GM21529 (cell line): ENCODE data around the gene ACTL7A.
A peak's percentile ranks its signal among the peaks of the same experiment; 100 is the strongest.
"Not testable (repeated sequence)": the region's sequence is repeated elsewhere in the genome, so short reads cannot be mapped to it uniquely, and the experiment has no call there.

ENCODE experiments used
- ATAC-seq: cut with Tn5 transposase; IDR thresholded peaks from one replicate; pipeline ENCODE4 v1.9.1; 2021; ENCODE audit not compliant: unreplicated experiment

The ACTL7A gene

GRCh38 chr9:108876425-108876824 is 14.4 kb downstream of the ACTL7A start:
- no peak for ATAC-seq

DNA sequence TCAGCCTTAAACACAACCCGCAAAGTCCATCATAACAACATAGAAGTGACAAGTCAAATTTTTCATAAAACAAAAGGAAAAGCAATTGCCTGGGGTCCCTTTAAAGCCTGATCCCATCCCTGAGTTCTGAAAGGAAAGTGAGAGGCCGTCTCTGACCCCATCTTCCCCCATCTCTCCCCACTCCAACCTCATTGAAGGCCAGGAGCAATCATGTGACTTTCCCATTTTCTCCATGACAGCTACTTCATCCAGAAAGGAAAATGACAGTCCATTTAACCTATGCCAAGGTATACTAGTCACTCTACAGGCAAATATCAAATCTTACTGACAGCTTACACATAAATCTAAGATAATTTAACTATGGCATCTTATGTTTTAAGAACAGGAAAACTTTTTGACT is 15.5 kb downstream of the ACTL7A start:
- ATAC-seq: no peak

GRCh38 chr9:108880738-108881316 is 18.8 kb downstream of the ACTL7A start:
- ATAC-seq: no peak

GRCh38 chr9:108882052-108882888 is 20.2 kb downstream of the ACTL7A start:
- no peak for ATAC-seq

DNA sequence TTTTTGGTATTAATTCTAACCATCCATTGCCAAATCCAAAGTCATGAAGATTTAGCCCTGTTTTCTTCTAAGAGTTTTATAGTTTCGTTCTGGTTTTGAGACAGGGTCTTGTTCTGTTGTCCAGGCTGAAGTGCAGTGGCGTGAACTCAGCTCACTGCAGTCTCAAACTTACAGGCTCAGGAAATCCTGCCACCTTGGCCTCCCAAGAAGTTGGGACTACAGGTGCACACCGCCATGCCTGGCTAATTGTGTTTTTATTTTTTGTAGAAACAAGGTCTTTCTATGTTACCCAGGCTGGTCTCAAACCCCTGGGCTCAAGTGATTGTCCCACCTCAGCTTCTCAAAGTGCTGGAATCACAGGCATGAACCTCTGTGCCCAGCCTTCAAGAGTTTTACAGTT is 21.0 kb downstream of the ACTL7A start:
- ATAC-seq: no peak

DNA sequence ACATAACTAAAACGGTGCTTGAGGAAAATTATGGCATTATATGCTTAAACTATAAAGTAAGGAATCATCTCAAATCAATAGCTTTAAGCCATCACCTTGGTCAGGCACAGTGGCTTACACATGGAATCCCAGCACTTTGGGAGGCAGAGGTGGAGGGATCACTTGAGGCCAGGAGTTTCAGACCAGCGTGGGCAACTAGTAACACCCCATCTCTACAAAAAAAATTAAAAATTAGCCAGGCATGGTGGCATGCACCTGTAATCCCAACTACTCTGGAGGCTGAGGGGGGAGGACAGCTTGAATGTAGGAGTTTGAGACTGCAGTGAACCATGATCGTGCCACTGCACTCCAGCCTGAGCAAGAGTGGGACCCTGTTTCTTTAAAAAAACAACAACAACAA is 22.6 kb downstream of the ACTL7A start:
- no peak for ATAC-seq

- peak; percentile 100 for ATAC-seq
Measured at GRCh38 chr9:108885643-108886348, 23.7 kb downstream of the ACTL7A start.

DNA sequence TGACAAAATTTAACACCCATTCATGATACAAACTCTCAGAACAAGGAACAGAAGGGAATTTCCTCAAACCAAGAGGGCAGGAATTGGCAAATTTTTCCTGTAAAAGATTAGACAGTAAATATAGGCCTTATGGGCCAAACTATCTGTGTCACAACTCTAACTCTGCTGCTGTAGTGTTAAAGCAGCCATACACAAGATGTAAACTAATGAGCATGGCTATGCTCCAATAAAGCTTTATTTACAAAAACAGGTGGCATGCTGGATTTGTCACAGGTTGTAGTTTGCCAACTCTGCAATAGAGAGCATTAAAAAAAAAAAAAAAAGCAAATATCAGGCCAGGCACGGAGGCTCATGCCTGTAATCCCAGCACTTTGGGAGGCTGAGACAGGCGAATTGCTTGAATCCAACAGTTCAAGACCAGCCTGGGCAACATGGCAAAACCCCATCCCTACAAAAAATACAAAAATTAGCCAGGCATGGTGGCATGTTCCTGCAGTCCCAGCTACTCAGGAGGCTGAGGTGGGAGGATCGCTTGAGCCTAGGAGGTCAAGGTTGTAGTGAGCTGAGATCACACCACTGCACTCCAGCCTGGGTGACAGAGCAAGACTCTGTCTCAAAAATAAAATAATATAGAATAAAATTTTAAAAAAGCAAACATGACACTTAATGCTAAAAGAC is 24.7 kb downstream of the ACTL7A start:
- ATAC-seq: not testable (repeated sequence)

DNA sequence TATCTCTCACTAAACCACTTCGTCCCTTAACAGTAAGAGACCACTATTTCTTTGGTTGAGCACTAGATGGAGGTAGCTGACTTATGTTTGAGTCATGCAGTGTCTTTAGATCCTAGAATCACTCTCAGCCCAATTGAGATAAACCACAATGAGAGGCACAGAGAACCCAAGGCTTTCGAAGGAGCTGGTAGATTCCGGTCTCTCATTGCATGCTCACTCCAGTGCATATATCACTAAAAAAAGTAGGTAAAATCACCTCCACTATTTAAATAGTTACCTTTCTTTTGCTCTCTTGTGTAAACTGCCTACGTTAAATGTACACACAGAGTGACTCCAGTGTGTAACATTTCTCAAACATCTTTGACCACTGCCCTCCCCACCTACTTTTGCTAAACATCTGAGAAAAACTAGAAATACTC is 27.6 kb downstream of the ACTL7A start:
- ATAC-seq: no peak

DNA sequence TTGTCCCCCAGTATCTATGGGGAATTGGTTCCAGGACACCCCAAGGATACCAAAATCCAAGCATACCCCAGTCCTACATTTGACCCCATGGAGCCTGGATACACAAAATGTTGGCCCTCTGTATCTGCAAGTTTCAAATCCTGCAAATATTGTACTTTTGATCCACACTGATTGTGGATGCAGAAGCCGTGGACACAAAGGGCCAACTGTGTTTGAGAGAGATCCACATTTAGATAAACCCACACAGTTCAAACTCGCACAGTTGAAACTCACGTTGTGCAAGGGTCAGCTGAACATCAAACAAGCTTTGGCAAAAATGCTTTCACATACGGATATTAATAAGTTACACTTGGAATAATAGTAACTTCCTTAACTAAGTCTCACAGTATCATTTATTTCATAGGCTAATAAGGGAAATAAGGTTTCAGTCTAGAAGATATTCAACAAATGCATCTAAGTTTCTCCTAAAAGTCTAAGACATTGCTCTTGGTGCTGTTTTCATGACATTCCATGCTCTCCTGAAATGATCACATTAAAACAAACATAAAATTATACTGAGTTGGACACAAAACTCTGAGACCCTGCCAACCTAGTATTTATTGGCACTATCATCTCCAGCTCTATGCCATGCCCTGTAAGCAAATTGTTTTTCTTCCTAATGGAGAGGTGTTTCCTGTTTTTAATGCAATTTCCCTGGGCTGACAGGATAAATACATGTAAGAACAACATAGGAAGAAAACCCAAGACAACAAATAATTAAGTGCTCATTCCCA is 32.3 kb downstream of the ACTL7A start:
- ATAC-seq: no peak

DNA sequence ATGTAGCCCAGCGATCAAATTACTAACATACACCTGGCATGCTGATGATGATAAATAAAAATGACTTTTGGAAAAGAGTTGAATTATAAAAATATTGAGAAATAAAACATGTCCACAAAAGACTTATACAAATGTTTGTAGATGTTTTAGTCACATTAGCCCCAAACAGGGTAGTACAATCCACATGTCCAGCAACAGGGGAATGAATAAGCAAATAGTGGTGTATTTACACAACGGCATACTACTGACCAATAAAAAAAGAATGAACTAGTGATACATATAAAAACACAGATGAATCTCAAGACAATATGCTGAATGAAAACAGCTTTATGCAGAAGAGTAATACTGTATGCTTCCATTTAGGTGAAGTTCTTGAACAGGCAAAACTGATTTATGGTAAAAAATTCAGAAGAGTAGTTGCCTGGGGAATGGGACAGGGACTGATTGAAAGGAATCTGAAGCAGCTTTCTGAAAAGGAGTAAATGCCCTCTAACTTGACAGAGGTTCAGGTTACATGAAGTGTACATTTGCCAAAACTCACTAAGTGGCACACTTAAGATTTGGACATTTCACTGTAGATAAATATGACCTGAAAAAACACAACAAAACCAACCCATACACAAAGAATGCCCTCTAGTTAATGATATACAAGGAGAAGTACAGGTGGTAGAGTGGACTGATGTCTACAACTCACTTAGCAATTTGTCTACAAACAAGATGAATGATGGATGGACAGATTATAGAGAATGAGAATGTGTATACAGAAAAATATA is 35.4 kb downstream of the ACTL7A start:
- no peak for ATAC-seq

- ATAC-seq: not testable (repeated sequence)
Measured at GRCh38 chr9:108899023-108899695, 37.1 kb downstream of the ACTL7A start.

- ATAC-seq: no peak
Measured at GRCh38 chr9:108900176-108900575, 38.1 kb downstream of the ACTL7A start.

DNA sequence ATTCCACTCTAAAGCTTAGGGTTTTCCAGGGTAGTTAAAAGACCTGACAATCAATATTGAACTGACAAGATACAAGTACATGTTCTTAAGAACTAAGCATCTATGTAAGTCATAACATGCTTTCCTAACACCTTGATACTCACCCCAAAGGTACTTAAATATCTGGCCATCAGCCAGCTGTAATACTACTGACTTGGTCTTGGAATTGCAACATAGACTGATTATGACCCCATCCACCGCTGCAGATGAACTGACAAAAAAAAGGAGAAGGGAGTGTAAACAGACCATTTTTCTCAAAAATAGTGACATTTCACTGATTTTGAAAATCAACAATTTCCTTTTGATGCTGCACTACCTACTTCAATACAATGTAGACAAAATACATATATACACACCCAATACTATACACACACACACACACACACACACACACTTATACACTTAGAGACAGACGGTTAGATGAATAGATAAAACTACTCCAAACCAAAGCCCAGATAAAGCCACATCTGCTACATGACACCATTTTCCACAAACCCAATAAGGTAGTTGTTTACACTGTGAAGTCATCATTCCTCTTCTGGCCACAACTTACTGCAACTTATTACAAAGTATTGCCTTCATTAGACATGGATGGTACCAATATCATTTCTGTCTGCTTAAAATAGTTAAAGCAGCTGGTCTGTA is 41.5 kb downstream of the ACTL7A start:
- no peak for ATAC-seq

DNA sequence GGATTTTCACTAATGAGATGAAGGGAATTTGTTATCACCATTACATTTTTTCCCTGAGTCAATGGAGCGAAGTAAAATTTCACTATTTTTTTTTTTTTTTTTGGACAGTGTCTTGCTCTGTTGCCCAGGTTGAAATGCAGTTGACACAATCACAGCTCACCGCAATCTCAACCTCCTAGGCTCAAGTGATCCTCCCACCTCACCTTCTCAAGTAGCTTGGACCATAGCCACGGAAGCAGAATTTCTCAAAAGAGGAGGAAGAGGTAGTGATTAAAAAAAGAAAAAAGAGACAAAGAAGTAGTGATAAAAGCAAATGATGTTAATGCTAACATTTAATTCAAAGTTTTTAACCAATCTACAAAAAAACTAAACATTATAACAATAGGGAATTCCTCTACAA is 42.1 kb downstream of the ACTL7A start:
- ATAC-seq: no peak

GRCh38 chr9:108905494-108905893 is 43.4 kb downstream of the ACTL7A start:
- ATAC-seq: no peak

- ATAC-seq: no peak
Measured at GRCh38 chr9:108910402-108910801, 48.3 kb downstream of the ACTL7A start.

DNA sequence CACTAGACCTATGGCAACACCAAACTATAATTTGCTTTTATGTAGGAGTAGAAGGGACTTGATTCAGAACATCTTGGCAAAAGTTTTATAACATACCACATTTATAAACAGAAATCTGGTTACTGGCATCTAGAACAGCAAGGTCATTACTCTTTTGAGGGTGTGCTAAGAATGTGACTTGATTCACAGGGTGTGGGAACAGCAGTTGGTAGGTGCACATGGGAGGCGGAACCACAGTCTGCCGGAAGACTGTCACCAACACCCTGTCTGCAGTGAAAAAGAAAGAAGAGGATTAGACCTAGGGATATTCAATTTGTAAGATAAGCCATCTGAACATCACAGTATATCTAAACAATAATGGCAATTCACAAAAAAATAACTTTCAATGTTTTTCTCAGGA is 48.8 kb downstream of the ACTL7A start:
- ATAC-seq: no peak

DNA sequence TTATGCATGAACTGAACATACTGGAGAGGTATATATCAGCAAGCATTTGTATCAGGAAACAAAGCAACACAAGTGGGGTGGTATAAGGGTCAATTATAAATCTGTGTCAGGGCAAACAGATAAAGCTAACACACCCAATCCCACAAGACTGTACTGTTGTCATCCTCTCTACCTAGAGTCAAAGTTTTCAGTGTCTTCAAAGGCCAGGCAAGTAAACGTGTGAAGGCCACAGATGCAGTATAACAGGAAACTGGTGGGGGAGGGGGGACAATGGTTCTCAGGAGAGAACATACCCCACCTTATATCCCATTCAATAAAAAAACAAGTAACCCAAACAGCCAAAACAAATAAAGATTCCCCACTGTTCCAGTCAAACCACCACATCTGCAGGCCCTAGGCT is 49.8 kb downstream of the ACTL7A start:
- ATAC-seq: no peak
